Measurements from ENCODE around the gene COL4A3.

Gene COL4A3

DNA sequence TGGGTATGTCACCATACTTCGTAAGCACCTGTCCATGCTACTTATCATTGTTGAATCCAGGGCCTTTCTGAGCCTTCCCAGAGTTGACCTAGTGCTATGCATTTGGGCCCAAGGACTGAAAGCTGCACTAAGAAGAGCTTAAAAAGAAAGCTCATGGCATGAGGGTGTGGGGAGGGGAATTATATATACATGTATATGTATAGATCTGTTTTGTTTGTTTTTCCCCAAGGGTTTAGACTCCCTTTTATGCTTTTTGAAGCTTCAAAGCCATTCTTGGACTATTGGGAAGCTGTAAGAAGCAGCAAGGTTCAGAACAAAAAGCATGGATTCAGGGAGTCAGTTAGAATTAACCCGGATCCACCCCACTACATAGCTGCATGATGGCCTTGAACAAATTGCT is 183.9 kb downstream of the COL4A3 start:
- DNase-seq = no peak

GRCh38 chr2:227349989-227350612 is 185.7 kb downstream of the COL4A3 start:
- no peak for DNase-seq

DNA sequence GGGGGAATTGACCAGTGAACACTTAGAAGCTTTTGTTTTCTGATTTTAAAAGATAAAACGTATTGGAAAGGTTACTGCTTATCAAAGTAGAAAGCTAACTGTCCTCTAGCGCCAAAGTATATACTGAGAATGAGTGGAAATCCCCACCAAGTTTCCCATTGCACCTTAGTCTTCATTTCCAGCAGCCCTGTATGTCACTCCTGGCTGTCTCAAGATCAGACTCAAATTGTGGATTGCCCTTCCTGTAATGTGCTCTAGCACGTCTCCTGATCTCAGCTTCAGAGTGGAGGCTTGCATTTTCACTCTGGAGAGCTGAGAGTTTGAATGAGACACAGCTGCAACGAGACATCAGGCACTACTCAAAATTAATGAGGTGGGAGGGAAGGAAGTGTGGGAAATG is 187.2 kb downstream of the COL4A3 start:
- DNase-seq = no peak

GRCh38 chr2:227360351-227360750 is 195.9 kb downstream of the COL4A3 start:
- no peak for DNase-seq

DNA sequence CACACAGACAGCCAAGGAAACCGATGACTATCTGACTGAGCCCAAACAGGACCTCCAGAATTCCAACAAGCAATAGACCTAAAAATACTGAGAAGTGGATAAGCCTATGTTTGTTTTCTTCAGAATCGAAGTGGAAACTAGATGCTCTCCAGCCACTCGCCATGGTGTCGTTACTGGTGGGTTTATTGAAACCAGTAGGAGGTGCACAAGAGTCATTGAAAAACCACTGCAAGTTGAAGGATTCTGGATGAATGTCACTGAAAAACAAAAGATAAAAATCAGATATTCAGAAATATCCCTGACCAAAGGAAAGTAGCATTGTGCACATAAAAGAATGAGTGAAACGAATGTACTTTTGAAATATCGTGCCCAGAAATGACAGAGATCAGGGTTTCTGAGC is 199.3 kb downstream of the COL4A3 start:
- DNase-seq = no peak
